Smooth muscle cell (in vitro differentiated cells): Measurements from ENCODE around the gene ENO1. TPM values are rescaled to one million over a fixed set of nuclear protein-coding genes. Genes with fewer than 3 reads are reported as not detected.
"Not testable (repeated sequence)": the region's sequence is repeated elsewhere in the genome, so short reads cannot be mapped to it uniquely, and the experiment has no call there.

Source experiments
- DNase-seq: peaks from one replicate; lab custom pipeline; 2025; ENCODE audit not compliant: unreplicated experiment; lab: John Stamatoyannopoulos, UW
- H2AFZ ChIP-seq: fragments of 200-600 bp; sonication (generic); 2 replicates; pipeline ENCODE4 v1.6.0; 2016; ENCODE audit warnings: antibody characterized with exemption, low read depth, mild to moderate bottlenecking
- H3F3A ChIP-seq: fragments of 200-600 bp; sonication (generic); 2 replicates; pipeline ENCODE4 v1.6.0; 2017; ENCODE audit warnings: antibody characterized with exemption, low read depth
- H3K27ac ChIP-seq: fragments of 200-600 bp; sonication (generic); 2 replicates; pipeline ENCODE4 v1.5.1; 2016; ENCODE audit warnings: low read depth, mild to moderate bottlenecking
- H3K27me3 ChIP-seq: fragments of 200-600 bp; sonication (generic); 2 replicates; pipeline ENCODE4 v1.6.1; 2016; ENCODE audit warnings: low read depth, mild to moderate bottlenecking
- H3K36me3 ChIP-seq: fragments of 200-600 bp; sonication (generic); 2 replicates; pipeline ENCODE4 v1.5.1; 2016; ENCODE audit warnings: low read depth
- H3K4me1 ChIP-seq: fragments of 200-600 bp; sonication (generic); 2 replicates; pipeline ENCODE4 v1.5.1; 2016; ENCODE audit warnings: low read depth
- H3K4me2 ChIP-seq: fragments of 200-600 bp; sonication (generic); 2 replicates; pipeline ENCODE4 v1.6.0; 2016; ENCODE audit warnings: mild to moderate bottlenecking
- H3K4me3 ChIP-seq: fragments of 200-600 bp; sonication (generic); 2 replicates; pipeline ENCODE4 v1.5.1; 2016; ENCODE audit warnings: mild to moderate bottlenecking
- H3K79me2 ChIP-seq: fragments of 200-600 bp; sonication (generic); 2 replicates; pipeline ENCODE4 v1.6.0; 2016; ENCODE audit warnings: low read depth, mild to moderate bottlenecking
- H3K9ac ChIP-seq: fragments of 200-600 bp; sonication (generic); 2 replicates; pipeline ENCODE4 v1.6.0; 2016; ENCODE audit warnings: low read depth
- H3K9me3 ChIP-seq: fragments of 200-600 bp; sonication (generic); replicated peaks from 2 replicates; pipeline ENCODE4 v1.5.1; 2016; ENCODE audit warnings: low read depth
- H4K20me1 ChIP-seq: fragments of 200-600 bp; sonication (generic); 2 replicates; pipeline ENCODE4 v1.6.0; 2016; ENCODE audit warnings: low read depth
- WGBS: methylation state at CpG from one replicate; pipeline ENCODE4 v1.1.7; 2016; ENCODE audit warnings: low lambda C conversion rate; 5-methylcytosine and 5-hydroxymethylcytosine counted together
- polyA plus RNA-seq: library from polyadenylated mRNA; unstranded; fragments of >200 nt; fragmentation: Nextera tagmentation; extraction: Ambion mirVana; gene quantifications from 2 replicates; pipeline ENCODE4 v1.2.1, GENCODE V29; 2016
- total RNA-seq: library from RNA; depleted of rRNA; stranded (reverse); fragments of >200 nt; gene quantifications from 2 replicates; pipeline ENCODE4 v1.2.3, GENCODE V29; 2014
- TF ChIP-seq, protein P1 (sequence below): fragments of 200-600 bp; sonication (generic); IDR thresholded peaks from 2 replicates; pipeline ENCODE4 v1.5.1; 2017; ENCODE audit warnings: borderline replicate concordance, mild to moderate bottlenecking, antibody characterized with exemption; ENCODE audit not compliant: insufficient read depth, poor library complexity, severe bottlenecking

The ENO1 gene
- total and polyA plus RNA-seq, 2 experiments from 2014 or later, result 1,276 to 2,235 TPM

DNA sequence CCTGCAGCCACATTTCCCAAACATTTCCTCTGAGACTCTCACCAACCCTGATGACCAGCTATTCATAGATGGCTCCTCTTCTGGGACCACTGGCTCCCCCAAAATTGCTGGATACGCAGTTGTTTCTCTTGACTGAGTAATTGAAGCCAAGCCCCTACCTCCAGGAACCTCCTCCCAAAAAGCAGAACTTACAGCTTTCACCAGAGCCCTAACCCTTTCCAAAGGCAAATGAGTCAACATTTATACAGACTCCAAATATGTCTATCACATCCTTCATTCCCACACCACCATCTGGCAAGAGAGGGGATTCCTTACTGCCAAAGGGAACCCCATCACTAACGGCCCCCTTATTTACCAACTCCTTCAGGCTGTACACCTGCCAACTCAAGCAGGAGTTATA, 46.9 kb upstream of the ENO1 start:
- Histone ChIP-seq H3K79me2 (no peaks in the 10 kb centered on the region), H3K9me3 (no peaks in the 10 kb centered on the region), H3K4me2 (no peak overlapping the region), H3K36me3 (no peaks in the 10 kb centered on the region), H3K9ac (no peak overlapping the region), H3K4me3 (no peak overlapping the region), H3K4me1 (no peaks in the 10 kb centered on the region), H3F3A (no peaks in the 10 kb centered on the region), H3K27me3 (peaks cover 17% of the 10 kb centered on the region), H4K20me1 (no peaks in the 10 kb centered on the region), H3K27ac (no peak overlapping the region), H2AFZ (no peak overlapping the region)
- WGBS, result 93% methylated on average over 2 of the region's 2 CpGs
- TF ChIP-seq, protein P1, sequence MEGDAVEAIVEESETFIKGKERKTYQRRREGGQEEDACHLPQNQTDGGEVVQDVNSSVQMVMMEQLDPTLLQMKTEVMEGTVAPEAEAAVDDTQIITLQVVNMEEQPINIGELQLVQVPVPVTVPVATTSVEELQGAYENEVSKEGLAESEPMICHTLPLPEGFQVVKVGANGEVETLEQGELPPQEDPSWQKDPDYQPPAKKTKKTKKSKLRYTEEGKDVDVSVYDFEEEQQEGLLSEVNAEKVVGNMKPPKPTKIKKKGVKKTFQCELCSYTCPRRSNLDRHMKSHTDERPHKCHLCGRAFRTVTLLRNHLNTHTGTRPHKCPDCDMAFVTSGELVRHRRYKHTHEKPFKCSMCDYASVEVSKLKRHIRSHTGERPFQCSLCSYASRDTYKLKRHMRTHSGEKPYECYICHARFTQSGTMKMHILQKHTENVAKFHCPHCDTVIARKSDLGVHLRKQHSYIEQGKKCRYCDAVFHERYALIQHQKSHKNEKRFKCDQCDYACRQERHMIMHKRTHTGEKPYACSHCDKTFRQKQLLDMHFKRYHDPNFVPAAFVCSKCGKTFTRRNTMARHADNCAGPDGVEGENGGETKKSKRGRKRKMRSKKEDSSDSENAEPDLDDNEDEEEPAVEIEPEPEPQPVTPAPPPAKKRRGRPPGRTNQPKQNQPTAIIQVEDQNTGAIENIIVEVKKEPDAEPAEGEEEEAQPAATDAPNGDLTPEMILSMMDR, result no peak
- DNase-seq, result no peak

DNA sequence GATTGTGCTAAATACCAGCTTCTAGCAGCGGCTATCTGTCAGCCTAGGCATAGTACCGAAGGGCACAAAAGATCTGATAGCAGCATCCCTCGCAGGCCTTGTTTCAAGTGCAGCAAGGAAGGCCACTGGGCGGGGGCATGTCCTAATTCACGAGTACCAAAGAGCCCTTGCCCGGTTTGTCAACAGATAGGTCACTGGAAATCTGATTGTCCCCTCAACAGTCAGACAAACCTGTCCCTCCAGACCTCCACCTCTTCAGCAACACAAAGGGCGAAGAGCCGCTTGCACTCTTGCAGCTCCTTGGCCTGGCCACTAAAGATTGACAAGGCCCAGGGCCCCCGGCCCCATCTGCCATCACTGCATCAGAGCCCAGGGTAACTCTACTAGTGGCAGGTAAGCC, 44.5 kb upstream of the ENO1 start:
- TF ChIP-seq, protein P1, result no peak
- WGBS, result 95% methylated on average over 9 of the region's 9 CpGs

DNA sequence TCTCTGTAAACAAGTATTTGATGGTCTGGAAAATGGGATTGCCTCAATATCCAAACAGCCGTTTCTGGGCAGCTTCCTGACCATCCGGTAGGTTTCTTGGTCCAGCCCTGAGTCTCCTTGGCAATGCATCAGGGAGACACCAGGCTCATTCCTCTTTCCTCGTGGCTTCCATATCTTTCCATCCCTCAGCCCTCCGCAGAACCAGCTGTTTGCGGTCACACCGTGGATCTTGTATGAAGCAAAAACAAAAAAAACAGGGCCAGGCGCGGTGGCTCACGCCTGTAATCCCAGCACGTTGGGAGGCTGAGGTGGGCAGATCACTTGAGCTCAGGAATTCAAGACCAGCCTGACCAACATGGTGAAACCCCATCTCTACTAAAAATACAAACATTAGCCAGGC, 39.0 kb upstream of the ENO1 start:
- WGBS, result 87% methylated on average over 10 of the region's 10 CpGs
- H3K27me3 ChIP-seq, H3K36me3 ChIP-seq, H4K20me1 ChIP-seq, H3F3A ChIP-seq, H3K4me2 ChIP-seq, DNase-seq, H3K4me3 ChIP-seq, H3K79me2 ChIP-seq, H3K4me1 ChIP-seq, H3K9me3 ChIP-seq, H3K9ac ChIP-seq, H2AFZ ChIP-seq, H3K27ac ChIP-seq: not testable (repeated sequence)

More for the DNA sequence above, 44.5 kb upstream of the ENO1 start:
- Histone ChIP-seq H3K4me1 (no peaks in the 10 kb centered on the region), H3K9me3 (no peaks in the 10 kb centered on the region), H3K27ac (no peak overlapping the region), H2AFZ (no peak overlapping the region), H3K36me3 (no peaks in the 10 kb centered on the region), H3K4me2 (no peak overlapping the region), H3K4me3 (no peak overlapping the region), H3F3A (no peaks in the 10 kb centered on the region), H3K27me3 (peaks cover 17% of the 10 kb centered on the region), H3K79me2 (no peaks in the 10 kb centered on the region), H3K9ac (no peak overlapping the region), H4K20me1 (no peaks in the 10 kb centered on the region)
- no peak for DNase-seq

DNA sequence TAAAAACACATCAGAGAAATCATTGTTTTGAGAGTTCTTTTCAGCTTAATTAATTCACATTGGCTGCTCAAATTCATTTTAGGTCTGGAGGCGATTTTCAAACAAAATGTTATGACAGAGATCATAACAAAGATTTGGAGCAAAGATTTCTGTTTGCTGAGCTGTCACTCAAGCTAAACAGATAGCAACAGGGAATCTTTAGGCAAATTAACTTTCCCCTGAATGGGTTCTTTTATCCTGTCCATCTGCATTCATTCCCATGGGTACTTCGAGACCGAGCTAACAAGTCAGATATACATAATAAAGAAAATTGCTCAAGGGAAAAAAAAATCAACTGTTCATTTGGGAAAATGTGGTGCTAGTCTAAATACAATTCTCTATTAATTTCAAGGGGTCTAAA, 37.0 kb upstream of the ENO1 start:
- Histone ChIP-seq H3K36me3 (no peaks in the 10 kb centered on the region), H3K9me3 (no peaks in the 10 kb centered on the region), H3F3A (no peaks in the 10 kb centered on the region), H3K4me3 (no peak overlapping the region), H3K4me1 (peaks cover 10% of the 10 kb centered on the region), H2AFZ (no peak overlapping the region), H3K27ac (no peak overlapping the region), H3K79me2 (no peaks in the 10 kb centered on the region), H3K9ac (no peak overlapping the region), H3K4me2 (no peak overlapping the region), H3K27me3 (no peaks in the 10 kb centered on the region), H4K20me1 (no peaks in the 10 kb centered on the region)
- whole genome bisulfite sequencing, result 48% methylated on average over 3 of the region's 3 CpGs
- DNase-seq, result no peak
- TF ChIP-seq, protein P1, result no peak
